ENCODE results near the gene CD200R1L.
A peak's percentile ranks its signal among the peaks of the same experiment; 100 is the strongest.

CD200R1L gene

DNA sequence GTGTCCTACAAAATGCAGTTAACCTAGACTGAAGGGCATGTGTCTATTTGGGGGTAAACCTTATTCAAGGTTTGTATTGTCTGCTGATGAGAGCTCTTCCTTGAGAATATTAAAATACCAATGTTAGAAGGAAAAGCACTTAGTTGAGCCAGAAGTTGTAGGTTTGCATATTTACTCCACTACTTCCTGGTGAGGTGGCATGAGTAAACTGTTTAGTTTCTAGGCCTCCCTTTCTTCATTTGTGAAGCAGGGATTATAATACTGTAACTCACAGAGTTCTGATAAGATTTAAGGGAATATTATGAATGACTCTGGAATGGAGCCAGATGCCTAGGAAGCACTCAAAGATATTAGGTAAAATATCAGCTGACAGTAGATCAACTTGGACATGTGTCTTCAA is 46.7 kb downstream of the CD200R1L start:
- no peak for DNase-seq (ENCODE audit: low spot score)
- no peak for ATAC-seq (ENCODE audit: low read depth)
- H3K9me3 ChIP-seq (ENCODE audit: severe bottlenecking) = no peaks in the 10 kb centered on the region
- no peaks in the 10 kb centered on the region for H3K36me3 ChIP-seq (ENCODE audit: low read depth)
- peak overlapping the region; percentile 53 for H3K27ac ChIP-seq (ENCODE audit: poor library complexity, severe bottlenecking)
- peaks cover 34% of the 10 kb centered on the region for H3K4me1 ChIP-seq (ENCODE audit: insufficient read depth, poor library complexity, severe bottlenecking)
- no peaks in the 10 kb centered on the region for H3K27me3 ChIP-seq (ENCODE audit: insufficient read depth, poor library complexity, severe bottlenecking)
- no peak for TF ChIP-seq CTCF (IDR thresholded peaks at IDR 0.05; ENCODE audit: poor library complexity, severe bottlenecking)
- H3K4me3 ChIP-seq (ENCODE audit: severe bottlenecking) = no peak overlapping the region

GRCh38 chr3:112794622-112795172 is 52.0 kb downstream of the CD200R1L start:
- ATAC-seq (ENCODE audit: low read depth) (no peak), DNase-seq (ENCODE audit: low spot score) (no peak)
- Histone ChIP-seq H3K27me3 (ENCODE audit: insufficient read depth, poor library complexity, severe bottlenecking) (no peaks in the 10 kb centered on the region), H3K27ac (ENCODE audit: poor library complexity, severe bottlenecking) (no peak overlapping the region), H3K36me3 (ENCODE audit: low read depth) (no peaks in the 10 kb centered on the region), H3K9me3 (ENCODE audit: severe bottlenecking) (no peaks in the 10 kb centered on the region), H3K4me3 (ENCODE audit: severe bottlenecking) (no peak overlapping the region), H3K4me1 (ENCODE audit: insufficient read depth, poor library complexity, severe bottlenecking) (peaks cover 2% of the 10 kb centered on the region)
- TF ChIP-seq CTCF (IDR thresholded peaks at IDR 0.05; ENCODE audit: poor library complexity, severe bottlenecking) = no peak

GRCh38 chr3:112793326-112794081 is 53.2 kb downstream of the CD200R1L start:
- ATAC-seq (ENCODE audit: low read depth) = no peak
- no peak for TF ChIP-seq CTCF (IDR thresholded peaks at IDR 0.05; ENCODE audit: poor library complexity, severe bottlenecking)
- Histone ChIP-seq H3K36me3 (ENCODE audit: low read depth) (no peaks in the 10 kb centered on the region), H3K9me3 (ENCODE audit: severe bottlenecking) (no peaks in the 10 kb centered on the region), H3K27ac (ENCODE audit: poor library complexity, severe bottlenecking) (no peak overlapping the region), H3K4me3 (ENCODE audit: severe bottlenecking) (no peak overlapping the region), H3K27me3 (ENCODE audit: insufficient read depth, poor library complexity, severe bottlenecking) (no peaks in the 10 kb centered on the region), H3K4me1 (ENCODE audit: insufficient read depth, poor library complexity, severe bottlenecking) (no peaks in the 10 kb centered on the region)
- DNase-seq (ENCODE audit: low spot score) = no peak

GRCh38 chr3:112791736-112792135 is 54.9 kb downstream of the CD200R1L start:
- no peaks in the 10 kb centered on the region for H3K4me1 ChIP-seq (ENCODE audit: insufficient read depth, poor library complexity, severe bottlenecking)
- H3K4me3 ChIP-seq (ENCODE audit: severe bottlenecking) = no peak overlapping the region
- no peak for TF ChIP-seq CTCF (IDR thresholded peaks at IDR 0.05; ENCODE audit: poor library complexity, severe bottlenecking)
- ATAC-seq (ENCODE audit: low read depth) (no peak), DNase-seq (ENCODE audit: low spot score) (no peak)
- H3K9me3 ChIP-seq (ENCODE audit: severe bottlenecking) = no peaks in the 10 kb centered on the region
- H3K27ac ChIP-seq (ENCODE audit: poor library complexity, severe bottlenecking) = no peak overlapping the region
- no peaks in the 10 kb centered on the region for H3K36me3 ChIP-seq (ENCODE audit: low read depth)
- no peaks in the 10 kb centered on the region for H3K27me3 ChIP-seq (ENCODE audit: insufficient read depth, poor library complexity, severe bottlenecking)

GRCh38 chr3:112789787-112790186 is 56.9 kb downstream of the CD200R1L start:
- no peak for DNase-seq (ENCODE audit: low spot score)
- Histone ChIP-seq H3K4me3 (ENCODE audit: severe bottlenecking) (no peak overlapping the region), H3K9me3 (ENCODE audit: severe bottlenecking) (no peaks in the 10 kb centered on the region), H3K4me1 (ENCODE audit: insufficient read depth, poor library complexity, severe bottlenecking) (no peaks in the 10 kb centered on the region), H3K36me3 (ENCODE audit: low read depth) (no peaks in the 10 kb centered on the region), H3K27ac (ENCODE audit: poor library complexity, severe bottlenecking) (no peak overlapping the region), H3K27me3 (ENCODE audit: insufficient read depth, poor library complexity, severe bottlenecking) (no peaks in the 10 kb centered on the region)
- no peak for TF ChIP-seq CTCF (IDR thresholded peaks at IDR 0.05; ENCODE audit: poor library complexity, severe bottlenecking)
- ATAC-seq (ENCODE audit: low read depth) = no peak
